IPS-18c (cell line): ENCODE results near the gene ETNK2.

Source experiments
- H3K4me3 ChIP-seq: 2 replicates; pipeline ENCODE4 v1.7.0; 2013; ENCODE audit warnings: low read depth, mild to moderate bottlenecking, low read length, moderate library complexity; ENCODE audit not compliant: insufficient read depth
- H3K9me3 ChIP-seq: one replicate; pipeline ENCODE4 v1.6.1; 2013; ENCODE audit warnings: mild to moderate bottlenecking, low read length, moderate library complexity; ENCODE audit not compliant: control insufficient read depth, insufficient read depth

The ETNK2 gene

GRCh38 chr1:204139088-204139487, 12.8 kb downstream of the ETNK2 start:
- Histone ChIP-seq H3K9me3 (no peaks in the 10 kb centered on the region), H3K4me3 (no peak overlapping the region)

- no peaks in the 10 kb centered on the region for H3K9me3 ChIP-seq
- no peak overlapping the region for H3K4me3 ChIP-seq
Observed at GRCh38 chr1:204136814-204137213, 15.0 kb downstream of the ETNK2 start.

DNA sequence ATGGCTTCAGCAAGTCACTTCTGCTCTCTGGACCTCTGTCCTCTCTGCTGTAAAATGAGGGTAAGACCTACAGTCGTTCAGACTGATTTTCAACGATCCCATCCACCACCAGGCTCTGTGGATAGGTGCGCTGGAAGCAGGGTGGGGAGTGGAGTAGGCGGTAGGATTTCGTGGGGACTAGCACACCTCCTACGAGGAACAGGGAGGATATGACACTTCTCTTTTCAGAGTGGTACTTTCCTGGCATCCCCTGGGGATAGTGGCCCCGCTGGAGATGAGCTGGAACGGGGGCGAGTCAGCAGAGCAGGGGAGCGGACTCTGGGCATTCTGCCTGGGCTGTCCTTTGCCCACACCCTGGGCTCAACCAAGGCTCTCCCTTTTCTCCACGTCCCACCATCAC, 17.7 kb downstream of the ETNK2 start:
- no peaks in the 10 kb centered on the region for H3K9me3 ChIP-seq
- H3K4me3 ChIP-seq, result no peak overlapping the region

GRCh38 chr1:204132718-204133117, 19.1 kb downstream of the ETNK2 start:
- H3K9me3 ChIP-seq, result no peaks in the 10 kb centered on the region

GRCh38 chr1:204131978-204132377, 19.9 kb downstream of the ETNK2 start:
- H3K9me3 ChIP-seq, result no peaks in the 10 kb centered on the region
- H3K4me3 ChIP-seq, result no peak overlapping the region

More at GRCh38 chr1:204132718-204133117, 19.1 kb downstream of the ETNK2 start:
- no peak overlapping the region for H3K4me3 ChIP-seq

DNA sequence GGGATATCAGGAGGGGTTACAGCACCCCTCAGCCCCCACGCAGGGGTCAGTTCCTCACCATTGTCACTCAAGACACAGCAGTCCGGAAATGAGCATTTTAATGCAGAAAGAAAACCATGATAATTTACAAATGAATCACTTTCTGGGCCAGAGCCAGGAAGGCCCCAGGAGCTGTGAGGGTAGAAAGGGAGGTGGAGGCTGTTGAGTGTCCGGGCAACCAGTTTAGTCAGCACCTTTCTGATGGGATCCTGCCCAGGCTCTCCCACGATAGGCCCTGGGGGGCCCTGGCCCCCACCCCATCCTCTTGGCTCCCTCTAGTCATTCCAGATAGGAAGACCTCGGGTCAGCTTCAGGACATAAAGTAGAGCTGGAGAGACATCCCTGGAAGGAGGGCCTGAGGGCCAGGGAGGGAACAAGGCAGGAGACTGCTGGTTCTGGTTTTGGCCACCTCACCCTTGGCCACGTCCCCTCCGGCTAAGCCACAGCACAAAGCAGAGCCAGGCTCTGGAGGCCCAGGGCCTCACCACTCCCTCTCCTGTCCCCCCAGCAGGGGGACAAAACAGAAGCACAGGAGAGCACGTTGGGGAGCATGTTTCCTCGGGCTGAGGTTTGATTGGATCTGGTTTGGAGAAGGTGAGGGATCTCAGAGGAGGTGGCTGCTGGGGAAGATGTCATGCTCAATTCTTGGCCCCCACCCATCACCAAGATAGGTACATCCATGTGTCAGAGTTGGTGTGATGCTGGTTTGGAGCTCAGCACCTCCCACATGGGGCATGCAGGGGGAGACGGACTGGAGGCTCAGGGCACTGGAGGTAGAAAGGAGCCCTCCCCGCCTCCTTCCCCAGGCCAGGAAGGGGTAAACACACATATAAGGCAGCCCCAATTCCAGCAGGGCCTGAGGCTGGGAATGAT, 20.6 kb downstream of the ETNK2 start:
- Histone ChIP-seq H3K4me3 (no peak overlapping the region), H3K9me3 (no peaks in the 10 kb centered on the region)

- no peak overlapping the region for H3K4me3 ChIP-seq
- no peaks in the 10 kb centered on the region for H3K9me3 ChIP-seq
Observed at GRCh38 chr1:204130178-204130577, 21.7 kb downstream of the ETNK2 start.

GRCh38 chr1:204128964-204129896, 22.6 kb downstream of the ETNK2 start:
- H3K4me3 ChIP-seq, result peak overlapping the region; percentile 40
- H3K9me3 ChIP-seq, result no peaks in the 10 kb centered on the region

DNA sequence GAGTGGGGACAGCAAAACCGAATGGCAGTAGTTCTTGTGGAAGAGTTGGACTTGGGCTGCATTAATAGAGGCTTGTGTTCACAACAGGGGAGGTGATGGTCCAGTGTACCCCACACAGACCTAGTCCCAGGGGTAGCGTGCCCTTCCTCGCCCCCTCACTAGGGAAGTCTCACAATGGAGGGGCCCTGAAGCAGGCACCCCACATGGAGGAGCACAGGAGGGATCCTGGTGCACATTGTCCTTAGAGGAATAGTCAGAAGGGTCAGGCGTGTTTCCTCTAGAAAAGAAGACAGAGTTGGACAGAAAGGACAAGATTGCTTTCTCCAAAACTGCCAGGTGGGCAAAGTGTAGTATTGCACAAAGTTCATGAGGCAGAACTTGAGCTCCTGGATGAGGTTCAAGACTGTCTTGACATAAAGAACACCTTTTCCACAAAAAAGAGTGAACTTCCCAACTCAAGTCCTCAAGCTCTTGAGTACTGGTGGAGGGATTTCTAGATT, 23.3 kb downstream of the ETNK2 start:
- Histone ChIP-seq H3K9me3 (no peaks in the 10 kb centered on the region), H3K4me3 (no peak overlapping the region)

GRCh38 chr1:204127597-204128242, 24.1 kb downstream of the ETNK2 start:
- no peaks in the 10 kb centered on the region for H3K9me3 ChIP-seq
- no peak overlapping the region for H3K4me3 ChIP-seq

DNA sequence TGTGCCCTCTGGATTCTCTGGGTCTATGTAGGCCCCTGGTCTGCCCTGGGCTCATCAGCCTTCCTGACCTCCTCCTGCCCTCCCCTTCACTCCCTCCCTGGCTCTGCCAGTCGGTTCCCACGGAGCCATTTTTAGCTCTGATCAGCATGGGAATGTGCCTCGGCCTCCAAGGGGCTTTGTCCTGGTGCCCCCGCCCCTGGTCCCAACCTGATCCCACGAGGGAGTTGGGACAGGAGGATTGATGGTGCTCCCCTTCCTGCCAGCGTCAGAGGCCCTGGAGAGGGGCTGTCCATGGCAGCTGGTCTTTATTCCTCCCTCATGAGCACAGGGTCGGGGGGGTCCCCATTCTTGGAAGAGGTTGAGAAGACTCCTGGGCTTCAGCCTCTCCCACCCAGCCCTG, 24.9 kb downstream of the ETNK2 start:
- H3K9me3 ChIP-seq, result no peaks in the 10 kb centered on the region

GRCh38 chr1:204126386-204126785, 25.5 kb downstream of the ETNK2 start:
- Histone ChIP-seq H3K4me3 (no peak overlapping the region), H3K9me3 (no peaks in the 10 kb centered on the region)

More for the DNA sequence above, 24.9 kb downstream of the ETNK2 start:
- no peak overlapping the region for H3K4me3 ChIP-seq

DNA sequence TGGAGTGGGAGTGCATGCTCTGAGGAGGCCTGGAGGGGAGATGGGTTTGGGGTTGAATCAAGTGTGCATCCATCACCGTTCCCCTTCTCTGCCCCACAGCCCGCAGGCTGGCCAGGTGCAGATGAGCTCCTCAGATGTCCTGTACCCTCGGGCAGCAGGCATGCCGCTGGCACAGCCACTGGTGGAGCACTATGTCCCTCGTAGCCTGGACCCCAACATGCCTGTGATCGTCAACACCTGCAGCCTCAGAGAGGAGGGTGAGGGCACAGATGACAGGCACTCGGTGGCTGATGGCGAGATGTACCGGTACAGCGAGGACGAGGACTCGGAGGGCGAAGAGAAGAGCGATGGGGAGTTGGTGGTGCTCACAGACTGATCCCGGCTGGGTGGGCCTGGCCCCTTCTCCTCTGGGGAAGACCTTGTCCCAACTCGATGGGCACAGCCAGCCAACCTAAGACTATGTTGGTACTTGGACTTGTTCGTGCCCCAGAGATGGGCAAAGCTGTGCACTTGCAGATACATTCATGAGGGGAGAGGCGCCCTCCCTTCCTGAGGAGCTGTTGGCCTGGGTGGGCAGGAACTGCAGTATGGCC, 26.0 kb downstream of the ETNK2 start:
- H3K9me3 ChIP-seq, result no peaks in the 10 kb centered on the region
- no peak overlapping the region for H3K4me3 ChIP-seq

- no peaks in the 10 kb centered on the region for H3K9me3 ChIP-seq
- no peak overlapping the region for H3K4me3 ChIP-seq
Observed at GRCh38 chr1:204124639-204125038, 27.2 kb downstream of the ETNK2 start.

DNA sequence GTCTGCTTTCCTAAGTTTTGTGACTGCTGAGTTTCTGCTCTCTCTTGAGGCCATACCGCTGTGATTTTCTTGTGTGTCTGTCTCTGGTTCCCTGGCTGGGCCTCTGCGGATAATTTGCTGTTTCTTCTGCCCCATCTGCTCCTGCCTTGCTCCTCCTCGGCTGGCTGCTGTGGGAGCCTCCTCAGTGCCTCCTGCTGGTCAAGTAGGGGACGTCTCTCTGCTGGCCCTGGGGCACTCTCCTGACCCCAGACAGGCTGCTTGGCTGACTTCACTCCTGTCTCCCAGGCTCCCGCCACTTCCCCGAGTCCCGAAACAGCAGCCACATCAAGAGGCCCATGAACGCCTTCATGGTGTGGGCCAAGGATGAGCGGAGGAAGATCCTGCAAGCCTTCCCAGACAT, 28.5 kb downstream of the ETNK2 start:
- no peak overlapping the region for H3K4me3 ChIP-seq
- H3K9me3 ChIP-seq, result peaks cover 2% of the 10 kb centered on the region

- Histone ChIP-seq H3K9me3 (peaks cover 2% of the 10 kb centered on the region), H3K4me3 (no peak overlapping the region)
Observed at GRCh38 chr1:204121840-204122555, 29.8 kb downstream of the ETNK2 start.
